GM19043 (cell line): ENCODE measurements around the gene NEURL1B.
A peak's percentile ranks its signal among the peaks of the same experiment; 100 is the strongest.
"Not testable (repeated sequence)": the region's sequence is repeated elsewhere in the genome, so short reads cannot be mapped to it uniquely, and the experiment has no call there.

Experiments
- ATAC-seq: cut with Tn5 transposase; IDR thresholded peaks from one replicate; pipeline ENCODE4 v1.9.1; 2021; ENCODE audit warnings: low read depth; ENCODE audit not compliant: unreplicated experiment

Gene NEURL1B

GRCh38 chr5:172648755-172649154, 7.7 kb downstream of the NEURL1B start:
- ATAC-seq: no peak

DNA sequence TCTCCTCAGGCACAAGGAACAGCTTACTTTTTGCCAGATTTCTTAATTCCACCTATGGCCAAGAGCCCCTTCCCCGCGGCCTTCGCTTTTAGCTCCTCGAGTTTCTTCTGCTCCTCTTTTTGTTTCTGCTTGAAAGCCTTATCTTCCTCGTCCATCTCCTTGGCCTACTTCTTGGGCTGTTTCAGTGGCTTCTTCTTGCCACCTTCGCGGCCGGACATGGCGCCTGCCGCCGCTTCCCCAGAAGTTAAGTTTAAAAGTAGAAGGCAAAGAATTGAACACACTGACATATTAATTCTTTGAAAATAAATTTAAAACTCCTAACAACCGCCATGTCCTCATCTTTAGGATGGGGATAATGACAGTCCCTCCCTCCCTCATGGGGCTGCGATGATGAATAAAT, 15.4 kb downstream of the NEURL1B start:
- ATAC-seq: not testable (repeated sequence)

DNA sequence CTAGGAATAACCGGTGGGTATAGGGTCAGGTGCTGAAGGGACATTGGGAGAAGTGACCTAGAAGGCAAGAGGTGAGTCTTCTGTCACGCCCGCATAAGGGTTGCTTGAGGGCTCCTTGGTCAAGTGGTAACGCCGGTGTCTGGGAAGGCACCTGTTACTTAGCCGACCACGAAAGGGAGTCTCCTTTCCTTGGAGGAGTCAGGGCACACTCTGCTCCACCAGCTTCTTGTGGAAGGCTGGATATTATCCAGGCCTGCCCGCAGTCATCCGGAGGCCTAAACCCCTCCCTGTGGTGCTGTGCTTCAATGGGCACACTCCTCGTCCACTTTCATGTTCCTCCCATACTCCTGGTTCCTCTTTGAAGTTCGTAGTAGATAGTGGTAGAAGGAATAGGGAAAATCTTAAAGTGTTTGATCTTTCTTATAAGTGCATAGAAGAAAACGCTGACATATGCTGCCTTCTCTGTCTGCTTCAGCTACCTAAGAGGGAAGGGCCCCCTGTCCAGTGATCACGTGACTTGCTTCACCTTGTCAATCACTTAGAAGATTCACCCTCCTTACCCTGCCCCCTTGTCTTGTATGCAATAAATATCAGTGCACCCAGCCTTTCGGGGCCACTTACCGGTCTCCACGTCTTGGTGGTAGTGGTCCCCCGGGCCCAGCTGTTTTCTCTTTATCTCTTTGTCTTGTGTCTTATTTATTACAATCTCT, 16.6 kb downstream of the NEURL1B start:
- ATAC-seq: not testable (repeated sequence)

DNA sequence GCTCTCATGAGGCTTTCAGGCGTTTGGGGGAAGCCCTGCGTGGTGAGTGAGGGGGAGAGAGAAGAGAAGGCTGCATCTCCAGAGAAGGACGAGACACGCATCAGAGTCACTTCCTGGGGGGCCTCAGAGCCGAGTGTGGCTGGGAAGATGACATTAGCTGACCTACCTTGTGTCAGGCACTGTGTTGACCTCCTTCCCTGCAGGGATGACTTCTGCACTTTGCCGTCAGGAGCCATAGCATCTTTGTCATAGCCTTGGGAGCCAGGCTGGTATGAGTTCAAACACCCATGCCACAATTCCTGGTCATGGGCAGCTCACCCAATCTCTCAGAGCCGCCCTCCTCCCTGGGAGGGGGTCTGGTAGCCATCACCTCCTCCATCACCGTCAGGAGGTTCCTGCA, 17.3 kb downstream of the NEURL1B start:
- ATAC-seq: no peak

DNA sequence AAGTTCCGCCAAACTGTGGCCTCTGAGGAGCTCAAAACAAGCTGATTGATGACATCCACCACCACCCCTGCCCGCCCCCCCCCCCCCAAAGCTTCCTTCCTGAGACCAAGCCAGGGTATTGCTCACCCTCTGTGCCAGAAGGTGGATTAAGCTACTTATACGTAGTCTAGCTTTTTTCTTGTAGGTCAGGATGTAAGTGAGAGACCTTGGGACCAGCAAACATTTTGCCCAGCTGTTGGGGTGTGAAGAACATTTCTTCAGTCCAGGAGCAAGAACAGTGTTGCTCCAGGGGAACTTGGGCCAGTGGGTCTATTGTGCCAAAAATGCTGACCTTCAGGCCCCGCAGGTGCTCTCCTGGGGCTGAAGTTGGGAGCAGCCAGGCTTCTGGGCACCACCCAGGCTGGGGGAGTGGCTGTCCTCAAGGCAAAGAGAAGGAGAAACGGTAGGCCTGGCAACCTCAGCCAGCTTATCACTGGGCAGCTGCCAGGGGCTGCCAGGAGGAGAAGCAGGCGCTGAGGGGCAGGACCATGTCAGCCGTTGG, 18.0 kb downstream of the NEURL1B start:
- ATAC-seq: no peak

DNA sequence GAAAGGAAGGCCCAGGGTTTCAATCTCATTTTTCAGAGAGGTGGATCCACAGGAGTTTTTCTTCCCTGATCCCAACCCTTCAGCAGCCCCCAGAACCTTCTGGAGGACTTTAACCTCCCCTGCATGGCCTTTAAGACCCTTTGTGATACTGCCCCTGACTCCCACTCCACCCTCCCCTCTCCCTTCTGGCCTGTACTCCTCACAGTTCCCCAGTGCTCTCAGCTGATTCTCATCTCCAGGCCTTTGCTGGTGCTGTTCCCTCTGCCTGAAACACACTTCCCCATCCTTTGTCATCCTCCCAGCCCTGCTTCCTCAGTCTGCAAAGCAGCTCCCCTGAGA, 18.5 kb downstream of the NEURL1B start:
- ATAC-seq: no peak

GRCh38 chr5:172659909-172660628, 19.0 kb downstream of the NEURL1B start:
- peak; percentile 51 for ATAC-seq

GRCh38 chr5:172660974-172661373, 19.9 kb downstream of the NEURL1B start:
- no peak for ATAC-seq

- ATAC-seq: no peak
These were observed 20.5 kb downstream of the NEURL1B start for GRCh38 chr5:172661526-172661925.

GRCh38 chr5:172662596-172662995, 21.5 kb downstream of the NEURL1B start:
- no peak for ATAC-seq

DNA sequence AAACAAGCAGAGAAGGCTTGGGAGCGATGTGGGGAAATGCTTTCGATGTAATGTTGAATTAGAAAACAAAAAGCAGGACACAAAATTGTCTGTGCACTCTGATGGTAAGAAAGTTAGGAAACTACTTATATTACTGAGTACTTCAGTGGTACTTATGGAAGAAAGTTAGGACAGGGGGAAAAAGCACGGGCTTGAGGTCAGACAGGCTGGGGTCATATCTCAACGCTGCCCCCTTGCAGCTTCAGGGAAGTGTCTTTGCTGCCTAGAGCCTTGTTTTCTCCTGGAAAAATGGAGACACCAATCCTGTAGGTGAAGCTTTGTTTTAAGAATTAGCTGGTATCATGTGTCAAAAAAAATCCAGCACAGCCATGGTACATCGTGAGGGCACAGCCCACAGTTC, 23.0 kb downstream of the NEURL1B start:
- ATAC-seq: no peak

- ATAC-seq: no peak
These were observed 23.8 kb downstream of the NEURL1B start for GRCh38 chr5:172664681-172665541.

GRCh38 chr5:172666251-172666650, 25.2 kb downstream of the NEURL1B start:
- no peak for ATAC-seq

GRCh38 chr5:172667786-172668593, 26.9 kb downstream of the NEURL1B start:
- ATAC-seq: no peak

DNA sequence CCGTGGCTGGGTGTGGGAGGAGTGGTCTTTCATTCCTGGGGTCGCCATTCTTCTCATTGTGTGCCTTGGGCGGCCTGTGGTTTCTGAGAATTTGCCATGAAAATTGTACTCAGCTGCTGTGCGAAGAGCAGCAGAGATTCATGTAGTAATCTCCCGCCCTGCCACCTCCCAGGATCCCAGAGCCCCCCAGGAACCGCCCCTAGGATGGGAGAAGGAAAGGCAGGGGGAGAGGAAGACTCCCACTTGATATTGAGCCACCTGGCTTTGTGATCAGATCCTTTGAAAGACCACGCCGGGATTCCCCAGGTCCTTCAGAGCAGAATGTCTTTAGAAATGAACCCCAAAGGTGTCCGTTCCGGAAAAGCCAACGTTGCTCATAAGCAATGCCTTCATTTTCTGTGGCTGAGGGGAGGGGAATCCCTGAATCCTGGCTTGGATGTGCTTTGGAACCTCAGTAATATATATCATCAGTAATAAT, 27.6 kb downstream of the NEURL1B start:
- ATAC-seq: no peak

DNA sequence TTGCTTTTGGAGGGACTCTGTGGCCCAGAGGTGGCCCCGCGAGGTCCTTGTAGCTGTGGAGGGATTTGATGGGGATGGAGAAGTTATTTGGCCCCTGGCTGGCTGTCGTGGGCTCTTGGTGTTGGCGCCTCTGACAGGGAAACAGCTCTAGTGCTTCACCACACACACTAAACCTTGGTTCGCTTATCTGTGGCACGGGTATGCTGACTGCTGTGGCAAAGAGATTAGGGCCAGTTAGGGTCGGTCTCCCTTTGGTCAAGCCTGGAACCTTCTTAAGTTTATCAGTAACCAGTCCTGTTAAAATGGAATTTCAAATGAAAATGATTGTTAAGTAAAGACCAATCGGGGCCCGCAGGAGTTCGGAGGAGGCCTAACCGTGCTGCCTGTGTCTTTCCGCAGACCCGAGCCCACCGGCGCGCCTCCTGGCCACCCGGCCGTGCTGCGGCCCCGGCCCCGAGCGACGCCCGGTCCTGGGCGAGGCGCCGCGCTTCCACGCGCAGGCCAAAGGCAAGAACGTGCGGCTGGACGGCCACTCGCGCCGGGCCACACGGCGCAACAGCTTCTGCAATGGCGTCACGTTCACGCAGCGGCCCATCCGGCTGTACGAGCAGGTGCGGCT, 28.4 kb downstream of the NEURL1B start:
- no peak for ATAC-seq

DNA sequence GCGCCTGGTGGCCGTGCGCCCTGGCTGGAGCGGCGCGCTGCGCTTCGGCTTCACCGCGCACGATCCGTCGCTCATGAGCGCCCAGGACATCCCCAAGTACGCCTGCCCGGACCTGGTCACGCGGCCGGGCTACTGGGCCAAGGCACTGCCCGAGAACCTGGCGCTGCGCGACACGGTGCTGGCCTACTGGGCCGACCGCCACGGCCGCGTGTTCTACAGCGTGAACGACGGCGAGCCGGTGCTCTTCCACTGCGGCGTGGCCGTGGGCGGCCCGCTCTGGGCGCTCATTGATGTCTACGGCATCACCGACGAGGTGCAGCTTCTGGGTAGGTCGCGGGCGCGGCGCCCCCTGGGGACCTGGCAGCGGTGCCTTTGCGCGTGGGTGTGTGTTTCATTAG, 28.9 kb downstream of the NEURL1B start:
- no peak for ATAC-seq

GRCh38 chr5:172670444-172670843, 29.4 kb downstream of the NEURL1B start:
- no peak for ATAC-seq

DNA sequence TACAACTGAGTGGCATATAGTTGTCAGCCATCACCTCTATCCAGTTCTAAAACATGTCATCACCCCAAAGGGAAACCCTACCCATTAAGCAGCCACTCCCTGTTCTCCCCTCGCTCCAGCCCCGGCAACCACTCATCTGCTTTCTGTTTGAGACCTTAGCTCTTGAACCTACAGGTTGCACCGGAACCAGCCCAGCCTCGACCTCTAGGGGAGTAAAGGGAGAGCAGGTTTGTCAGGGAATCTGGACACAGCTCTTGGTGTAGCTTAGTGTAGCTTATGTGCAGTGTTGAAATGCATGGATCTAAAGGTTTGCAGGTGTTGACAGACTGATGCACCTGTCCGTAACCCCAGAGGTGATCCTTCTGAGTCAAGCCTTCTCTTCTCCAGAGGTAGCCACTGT, 30.0 kb downstream of the NEURL1B start:
- ATAC-seq: no peak

- no peak for ATAC-seq
These were observed 31.6 kb downstream of the NEURL1B start for GRCh38 chr5:172672681-172673080.
